HG03159 (cell line): Measurements from ENCODE around the gene ABCC5.
"Not testable (repeated sequence)": the region's sequence is repeated elsewhere in the genome, so short reads cannot be mapped to it uniquely, and the experiment has no call there.

Experiments
- ATAC-seq: cut with Tn5 transposase; IDR thresholded peaks from one replicate; pipeline ENCODE4 v1.9.1; 2021; ENCODE audit warnings: mild to moderate bottlenecking, moderate library complexity; ENCODE audit not compliant: unreplicated experiment

ABCC5 gene

DNA sequence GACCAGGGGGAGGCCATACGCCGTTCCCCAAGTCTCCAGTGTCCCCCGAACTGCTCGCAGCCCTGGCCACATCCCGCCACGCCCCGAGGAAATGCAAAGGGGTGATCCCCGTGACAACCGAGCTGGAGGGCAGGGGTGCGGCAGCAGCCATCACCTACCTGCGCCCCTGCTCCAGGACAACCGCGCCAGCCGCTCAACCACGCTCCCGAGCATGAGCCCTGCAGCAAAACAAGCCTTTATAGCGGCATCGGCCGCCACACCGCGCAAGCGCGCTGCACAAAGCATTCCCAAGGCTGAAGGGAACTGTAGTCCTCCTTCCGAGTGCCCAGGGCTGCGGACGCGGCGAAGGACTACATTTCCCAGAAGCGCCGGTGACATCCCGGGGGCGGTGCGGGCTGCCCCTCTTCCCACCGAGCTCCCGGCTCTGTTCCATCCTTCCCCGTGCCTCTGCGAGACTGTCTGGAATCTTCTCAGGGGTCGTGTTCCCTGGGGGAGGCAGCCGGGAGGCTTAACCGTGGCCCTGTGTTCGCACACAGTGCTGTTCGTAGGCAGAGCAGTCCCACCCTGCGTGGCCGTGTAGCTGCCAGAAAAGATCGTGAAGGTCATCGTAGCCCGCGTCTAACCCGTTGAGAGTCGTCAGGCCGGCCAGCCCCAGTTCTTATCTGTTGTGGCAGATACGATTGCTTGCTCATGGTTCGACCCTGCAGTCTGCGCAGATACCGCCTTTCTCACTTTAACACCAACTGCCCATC, at the start of gene ABCC5:
ABCC5 (minus strand) TSS at position 213 of the 752 bp plus-strand sequence. CDS start 3,492 bp downstream, outside the sequence.
- peak; percentile 92 for ATAC-seq

GRCh38 chr3:184066211-184066610, 48.5 kb upstream of the ABCC5 start:
- no peak for ATAC-seq

GRCh38 chr3:184062637-184063036, 45.0 kb upstream of the ABCC5 start:
- no peak for ATAC-seq

DNA sequence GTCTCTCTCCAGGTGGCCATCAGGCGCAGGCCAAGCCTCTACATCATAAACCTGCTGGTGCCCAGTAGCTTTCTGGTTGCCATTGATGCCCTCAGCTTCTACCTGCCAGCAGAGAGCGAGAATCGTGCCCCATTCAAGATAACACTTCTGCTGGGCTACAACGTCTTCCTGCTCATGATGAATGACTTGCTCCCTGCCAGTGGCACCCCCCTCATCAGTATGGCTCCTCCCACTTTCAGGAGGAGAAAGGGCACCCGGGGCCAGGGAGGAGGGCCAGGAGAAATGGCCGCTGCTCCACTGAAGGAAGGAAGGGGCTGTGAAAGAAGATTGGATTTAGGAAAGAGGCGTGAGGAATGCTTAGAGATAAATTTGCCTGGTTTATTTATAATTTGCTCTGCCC, 41.7 kb upstream of the ABCC5 start:
- ATAC-seq = no peak

DNA sequence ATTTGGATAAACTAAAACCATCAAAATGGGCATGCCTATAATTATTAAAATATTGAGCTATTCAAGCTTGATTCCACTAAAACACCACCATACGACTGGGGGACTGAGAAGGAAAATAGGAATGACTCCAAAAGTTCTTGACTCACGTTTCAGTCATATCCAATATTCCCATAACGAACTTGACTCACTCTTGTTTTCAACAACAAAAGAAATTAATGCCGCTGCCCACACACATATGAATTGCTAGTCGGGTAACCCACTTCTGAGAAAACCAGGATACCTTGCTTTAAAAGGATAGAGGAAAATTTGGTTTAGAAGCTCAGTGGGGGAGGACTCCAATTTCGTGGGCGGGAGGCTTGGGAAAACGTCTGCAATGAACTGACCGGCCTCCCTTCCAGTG, 40.3 kb upstream of the ABCC5 start:
- no peak for ATAC-seq

DNA sequence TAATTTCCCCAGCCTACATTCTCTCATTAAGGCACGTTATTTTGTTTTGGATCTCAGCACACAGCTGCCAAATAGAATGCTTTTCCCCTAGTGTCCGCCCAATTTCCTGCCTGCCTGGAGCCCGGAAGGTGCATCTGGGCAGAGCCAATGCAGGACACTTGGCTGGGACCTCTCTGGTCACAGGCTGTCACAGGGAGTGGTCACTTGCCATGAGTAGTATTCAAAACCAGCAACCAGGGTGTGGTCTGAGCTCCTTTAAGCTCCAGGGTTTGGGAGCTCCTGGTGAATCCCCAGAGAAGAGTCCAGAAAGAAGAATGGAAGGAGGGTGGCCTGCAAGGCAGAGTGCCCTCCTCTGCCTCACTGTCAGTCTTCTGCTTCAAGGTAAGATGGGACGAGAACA, 35.1 kb upstream of the ABCC5 start, which contains the start of gene HTR3C:
HTR3C (plus strand) TSS at position 281 of the 400 bp plus-strand sequence; CDS start at position 315, 34 bp downstream.
- ATAC-seq = no peak

- no peak for ATAC-seq
Measured at GRCh38 chr3:184050217-184050847, 32.6 kb upstream of the ABCC5 start.

DNA sequence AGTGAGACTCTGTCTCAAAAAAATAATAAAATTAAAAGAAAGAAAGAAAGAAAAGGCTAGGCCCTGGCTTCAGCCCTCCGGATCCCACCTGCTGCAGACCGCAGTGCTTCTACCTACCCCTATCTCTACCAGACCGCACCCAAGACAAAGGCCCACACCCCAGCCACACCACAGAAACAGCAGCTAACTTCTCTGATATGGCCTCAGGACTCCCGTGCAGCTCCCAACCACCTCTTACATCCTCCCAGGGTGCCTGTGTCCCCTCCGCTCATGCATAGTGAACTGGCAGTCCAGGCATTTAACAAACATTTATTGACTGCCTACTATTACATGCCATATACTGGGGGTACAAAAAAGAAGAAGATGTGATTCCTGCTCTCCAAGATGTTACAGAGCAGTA, 28.3 kb upstream of the ABCC5 start:
- no peak for ATAC-seq

DNA sequence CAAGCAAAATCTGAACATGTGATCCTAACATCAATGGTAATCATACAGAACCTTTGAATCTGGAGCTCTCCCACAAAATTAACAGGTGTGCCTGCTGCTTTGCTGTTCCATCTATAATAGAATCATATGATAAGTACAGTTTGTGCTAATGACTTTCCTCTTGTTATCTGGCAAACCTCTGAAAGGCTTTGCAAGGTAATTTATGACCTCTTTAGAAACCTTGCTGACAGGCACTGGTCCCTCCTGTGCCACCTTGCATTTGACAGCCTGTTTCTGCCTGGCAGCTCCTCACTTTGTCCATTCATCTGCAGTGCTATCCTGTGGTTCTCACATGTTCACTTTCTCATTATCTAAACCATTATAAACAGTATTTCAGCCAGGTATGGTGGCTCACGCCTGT, 24.9 kb upstream of the ABCC5 start:
- no peak for ATAC-seq

DNA sequence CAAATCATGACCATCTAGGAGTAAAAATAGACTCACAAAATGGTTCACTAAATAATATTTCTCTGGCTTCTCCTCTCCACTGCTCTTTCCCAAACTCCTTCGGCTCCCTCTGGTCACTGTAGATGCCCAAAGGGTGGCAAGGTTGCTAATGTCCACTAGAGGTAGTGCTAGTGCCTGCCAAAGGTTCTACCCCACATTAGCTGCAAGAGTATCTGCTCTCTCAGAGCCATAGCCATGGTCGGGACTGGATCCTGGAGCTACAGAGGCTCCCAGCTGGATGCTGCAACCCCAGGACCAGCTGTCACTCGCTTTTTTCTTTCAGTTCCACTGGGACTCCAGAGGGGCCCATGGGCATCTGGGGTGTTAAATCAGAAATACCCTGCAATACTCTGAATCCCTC, 22.3 kb upstream of the ABCC5 start:
- ATAC-seq = no peak

- ATAC-seq = no peak
Measured at GRCh38 chr3:184039414-184039813, 21.7 kb upstream of the ABCC5 start.

- not testable (repeated sequence) for ATAC-seq
Measured at GRCh38 chr3:184038307-184038706, 20.6 kb upstream of the ABCC5 start.

DNA sequence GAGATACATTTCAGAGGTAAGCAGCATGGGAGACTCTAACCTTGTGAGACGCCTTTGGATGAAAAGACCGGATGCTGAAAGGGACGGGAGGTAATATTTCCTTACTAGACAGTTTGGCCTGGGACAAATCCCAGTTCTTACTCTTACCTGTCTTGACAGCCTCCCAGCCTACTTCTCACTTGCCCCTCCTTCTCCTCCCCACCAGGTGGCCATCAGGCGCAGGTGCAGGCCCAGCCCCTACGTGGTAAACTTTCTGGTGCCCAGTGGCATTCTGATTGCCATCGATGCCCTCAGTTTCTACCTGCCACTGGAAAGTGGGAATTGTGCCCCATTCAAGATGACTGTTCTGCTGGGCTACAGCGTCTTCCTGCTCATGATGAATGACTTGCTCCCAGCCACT, 20.1 kb upstream of the ABCC5 start:
- ATAC-seq = no peak

DNA sequence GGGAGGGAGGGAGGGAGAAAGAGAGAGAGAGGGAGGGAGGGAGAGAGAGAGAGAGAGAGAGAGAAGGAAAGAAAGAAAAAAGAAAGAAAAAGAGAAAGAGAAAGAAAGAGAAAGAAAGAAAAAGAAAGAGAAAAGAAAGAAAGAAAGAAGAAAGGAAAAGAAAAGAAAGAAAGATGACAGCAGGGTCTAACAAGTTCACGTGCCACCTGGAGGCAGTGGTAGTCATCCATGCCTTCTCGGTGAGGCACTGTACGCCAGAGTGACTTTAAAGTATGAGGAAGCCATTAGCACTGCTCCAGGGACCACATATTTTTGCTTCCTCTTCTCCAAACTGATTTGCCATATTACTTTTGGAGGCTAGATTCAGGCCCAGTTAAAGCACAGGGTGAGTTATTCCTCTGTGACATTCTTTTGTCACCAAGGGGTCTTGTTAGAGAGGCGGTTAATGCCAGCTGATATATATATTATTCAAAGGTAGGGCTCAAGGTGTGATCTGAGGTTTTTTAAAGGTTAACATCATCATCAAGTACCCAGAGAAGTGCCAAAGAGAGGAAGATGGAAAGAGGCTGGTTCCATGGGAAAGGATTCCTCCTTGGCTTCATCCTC, 13.6 kb upstream of the ABCC5 start, which contains the start of gene HTR3D:
HTR3D (plus strand) TSS at position 556 of the 606 bp plus-strand sequence; CDS start at position 556, 0 bp downstream.
- ATAC-seq = no peak

DNA sequence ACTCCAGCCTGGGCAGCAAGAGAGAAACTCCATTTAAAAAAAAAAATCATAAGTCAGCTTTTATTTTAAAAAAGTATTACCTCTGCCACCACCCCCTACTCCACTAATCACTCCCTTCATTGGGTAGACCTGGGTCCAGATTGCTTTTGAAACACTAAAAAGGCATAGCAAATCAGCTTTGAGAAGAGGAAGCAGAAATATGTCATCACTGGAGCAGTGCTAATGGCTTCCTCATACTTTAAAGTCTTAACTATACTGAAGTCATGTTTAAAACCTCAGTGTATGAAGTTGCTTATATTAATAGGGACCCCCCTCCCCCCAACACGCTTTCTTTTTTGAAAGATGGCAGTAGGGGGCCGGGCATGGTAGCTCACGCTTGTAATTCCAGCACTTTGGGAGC, 12.9 kb upstream of the ABCC5 start:
- ATAC-seq = no peak

DNA sequence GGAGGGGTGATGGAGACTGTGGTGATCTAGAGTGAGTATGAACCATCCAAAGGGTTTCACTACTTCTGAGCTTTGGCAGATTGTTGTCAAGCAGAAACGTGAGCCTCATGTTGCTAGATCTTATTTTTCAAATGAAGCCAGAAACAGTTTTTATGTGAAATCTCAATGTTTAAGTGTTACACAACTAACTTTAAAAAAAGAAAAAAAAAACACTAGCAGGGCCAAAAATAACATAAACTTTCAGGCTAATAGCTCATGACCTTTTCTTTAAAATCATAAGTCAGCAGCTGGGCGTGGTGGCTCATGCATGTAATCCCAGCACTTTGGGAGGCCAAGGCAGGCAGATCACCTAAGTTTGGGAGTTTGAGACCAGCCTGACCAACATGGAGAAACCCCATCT, 11.8 kb upstream of the ABCC5 start:
- ATAC-seq = no peak

GRCh38 chr3:184028275-184028890, 10.7 kb upstream of the ABCC5 start:
- not testable (repeated sequence) for ATAC-seq

DNA sequence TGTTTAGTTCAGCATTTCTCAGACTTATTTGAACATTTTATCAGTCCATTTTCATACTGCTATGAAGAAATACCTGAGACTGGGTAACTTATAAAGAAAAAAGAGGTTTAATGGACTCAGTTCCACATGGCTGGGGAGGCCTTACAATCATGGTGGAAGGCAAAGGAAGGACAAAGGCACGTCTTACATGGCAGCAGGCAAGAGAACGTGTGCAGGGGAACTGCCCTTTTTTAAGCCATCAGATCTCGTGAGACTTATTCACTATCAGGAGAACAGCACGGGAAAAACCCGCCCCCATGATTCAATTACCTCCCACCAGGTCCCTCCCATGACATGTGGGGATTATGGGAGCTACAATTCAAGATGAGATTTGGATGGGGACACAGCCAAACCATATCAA, 7.6 kb upstream of the ABCC5 start:
- ATAC-seq = not testable (repeated sequence)

DNA sequence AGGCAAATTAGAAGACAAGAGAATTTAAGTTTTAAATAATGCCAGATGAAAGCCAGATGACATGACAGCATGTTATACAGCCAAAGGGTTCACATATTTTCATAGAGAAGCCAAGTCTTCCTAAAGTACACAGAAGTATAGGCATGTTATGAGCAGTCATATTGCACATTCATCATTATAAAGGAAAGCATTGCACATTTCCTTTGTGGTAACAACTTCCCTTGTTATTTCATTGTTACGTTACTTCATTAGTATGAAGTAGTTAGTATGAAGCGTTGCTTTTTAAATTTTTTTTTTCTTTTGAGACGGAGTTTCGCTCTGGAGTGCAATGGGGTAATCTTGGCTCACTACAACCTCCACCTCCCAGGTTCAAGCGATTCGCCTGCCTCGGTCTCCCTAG, 4.6 kb upstream of the ABCC5 start:
- ATAC-seq = no peak

DNA sequence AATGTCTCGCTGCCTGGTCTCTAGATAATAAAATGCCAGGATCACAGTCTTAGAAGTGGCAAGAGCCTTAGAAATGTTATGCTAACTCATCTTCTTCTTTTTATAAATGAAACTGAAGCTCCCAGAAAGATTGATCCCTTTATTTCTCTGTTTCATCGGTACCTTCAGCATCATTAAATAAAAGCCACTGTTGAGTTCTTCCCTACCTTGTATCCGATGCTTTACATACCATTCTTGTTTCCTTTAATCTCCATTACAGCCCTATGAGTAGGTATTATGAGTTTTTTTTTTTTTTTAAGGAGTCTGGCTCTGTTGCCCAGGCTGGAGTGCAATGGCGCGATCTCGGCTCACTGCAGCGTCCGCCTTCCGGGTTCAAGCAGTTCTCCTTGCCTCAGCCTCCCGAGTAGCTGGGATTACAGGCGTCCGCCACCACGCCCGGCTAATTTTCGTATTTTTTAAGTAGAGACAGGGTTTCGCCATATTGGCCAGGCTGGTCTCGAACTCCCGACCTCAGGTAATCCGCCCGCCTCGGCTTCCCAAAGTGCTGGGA, 815 bp upstream of the ABCC5 start:
- no peak for ATAC-seq
